Measurements from ENCODE around the gene RHOBTB1.
A peak's percentile ranks its signal among the peaks of the same experiment; 100 is the strongest.

Gene RHOBTB1

GRCh38 chr10:60934215-60935175 lies 9.5 kb downstream of the RHOBTB1 start:
- Histone ChIP-seq H3K36me3 (peaks cover 0 to 32% (median 14%) of the 10 kb centered on the region in 11 experiments; a peak in 10 of 22 replicates), H3K9me3 (replicated peaks in 1 of 11) (no peaks in the 10 kb centered on the region), H3K4me2 (no peak overlapping the region), H4K20me1 (no peaks in the 10 kb centered on the region), H3K9ac (no peak overlapping the region), H3K27me3 (no peaks in the 10 kb centered on the region), H3K27ac (no peak overlapping the region), H3K4me1 (peaks cover 0 to 4% (median 1%) of the 10 kb centered on the region in 10 experiments; a peak in 7 of 20 replicates), H3K4me3 (no peak overlapping the region)
- TF ChIP-seq Cebpa-rat (IDR thresholded peaks at IDR 0.05), result no peak

GRCh38 chr10:60932756-60933155 lies 11.2 kb downstream of the RHOBTB1 start:
- no peak overlapping the region for H3K27ac ChIP-seq
- H3K36me3 ChIP-seq, result peaks cover 0 to 29% (median 11%) of the 10 kb centered on the region in 11 experiments; a peak in 11 of 22 replicates
- H3K4me1 ChIP-seq, result no peaks in the 10 kb centered on the region
- H3K9me3 ChIP-seq (replicated peaks in 1 of 11), result peaks cover 8 to 16% (median 13%) of the 10 kb centered on the region in 11 experiments; a peak in 19 of 22 replicates
- H3K27me3 ChIP-seq, result no peaks in the 10 kb centered on the region
- TF ChIP-seq Cebpa-rat (IDR thresholded peaks at IDR 0.05), result no peak
- no peaks in the 10 kb centered on the region for H4K20me1 ChIP-seq
- no peak overlapping the region for H3K9ac ChIP-seq
- H3K4me3 ChIP-seq, result no peak overlapping the region
- H3K4me2 ChIP-seq, result no peak overlapping the region

- no peak for TF ChIP-seq Cebpa-rat (IDR thresholded peaks at IDR 0.05)
- Histone ChIP-seq H3K27ac (no peak overlapping the region), H3K27me3 (no peaks in the 10 kb centered on the region), H3K4me1 (no peaks in the 10 kb centered on the region), H3K4me2 (no peak overlapping the region), H3K4me3 (no peak overlapping the region), H3K9me3 (replicated peaks in 1 of 11) (peaks cover 13 to 35% (median 26%) of the 10 kb centered on the region in 11 experiments; a peak in 21 of 22 replicates), H4K20me1 (no peaks in the 10 kb centered on the region), H3K9ac (no peak overlapping the region), H3K36me3 (peaks cover 0 to 25% (median 11%) of the 10 kb centered on the region in 11 experiments; a peak in 12 of 22 replicates)
Measured at GRCh38 chr10:60930237-60930636, 13.7 kb downstream of the RHOBTB1 start.

GRCh38 chr10:60921633-60922032 lies 22.4 kb downstream of the RHOBTB1 start:
- no peak for TF ChIP-seq Cebpa-rat (IDR thresholded peaks at IDR 0.05)
- Histone ChIP-seq H3K9me3 (replicated peaks in 1 of 11) (peaks cover 19 to 30% (median 24%) of the 10 kb centered on the region in 11 experiments; a peak in 20 of 22 replicates), H3K27ac (no peak overlapping the region), H3K4me3 (no peak overlapping the region), H3K9ac (no peak overlapping the region), H3K4me2 (peak overlapping the region; percentile 20 to 72 (median 56); a peak in 21 of 22 replicates), H3K4me1 (peaks cover 4 to 18% (median 12%) of the 10 kb centered on the region in 10 experiments), H4K20me1 (no peaks in the 10 kb centered on the region), H3K36me3 (peaks cover 0 to 16% (median 5%) of the 10 kb centered on the region in 11 experiments; a peak in 7 of 22 replicates), H3K27me3 (no peaks in the 10 kb centered on the region)

- peaks cover 12 to 31% (median 26%) of the 10 kb centered on the region in 11 experiments; a peak in 20 of 22 replicates for H3K9me3 ChIP-seq (replicated peaks in 1 of 11)
- TF ChIP-seq Cebpa-rat (IDR thresholded peaks at IDR 0.05), result no peak
- no peak overlapping the region for H3K4me2 ChIP-seq
- H3K9ac ChIP-seq, result no peak overlapping the region
- no peaks in the 10 kb centered on the region for H3K27me3 ChIP-seq
- H4K20me1 ChIP-seq, result no peaks in the 10 kb centered on the region
- H3K27ac ChIP-seq, result no peak overlapping the region
- H3K4me1 ChIP-seq, result peaks cover 4 to 24% (median 12%) of the 10 kb centered on the region in 10 experiments
- peaks cover 0 to 20% (median 5%) of the 10 kb centered on the region in 11 experiments; a peak in 8 of 22 replicates for H3K36me3 ChIP-seq
- H3K4me3 ChIP-seq, result no peak overlapping the region
Measured at GRCh38 chr10:60920479-60920878, 23.5 kb downstream of the RHOBTB1 start.

- Histone ChIP-seq H3K9me3 (replicated peaks in 1 of 11) (peaks cover 11 to 27% (median 23%) of the 10 kb centered on the region in 11 experiments; a peak in 19 of 22 replicates), H3K36me3 (peaks cover 0 to 21% (median 5%) of the 10 kb centered on the region in 11 experiments; a peak in 7 of 22 replicates), H3K4me1 (peaks cover 4 to 24% (median 12%) of the 10 kb centered on the region in 10 experiments), H4K20me1 (no peaks in the 10 kb centered on the region), H3K9ac (no peak overlapping the region), H3K27me3 (no peaks in the 10 kb centered on the region), H3K4me3 (no peak overlapping the region), H3K27ac (no peak overlapping the region), H3K4me2 (no peak overlapping the region)
- TF ChIP-seq Cebpa-rat (IDR thresholded peaks at IDR 0.05), result no peak
Measured at GRCh38 chr10:60919551-60919950, 24.4 kb downstream of the RHOBTB1 start.

GRCh38 chr10:60917331-60918280 lies 26.4 kb downstream of the RHOBTB1 start:
- H3K4me1 ChIP-seq, result peaks cover 4 to 27% (median 14%) of the 10 kb centered on the region in 10 experiments
- no peaks in the 10 kb centered on the region for H3K27me3 ChIP-seq
- H3K9me3 ChIP-seq (replicated peaks in 1 of 11), result peaks cover 11 to 27% (median 23%) of the 10 kb centered on the region in 11 experiments; a peak in 19 of 22 replicates
- no peaks in the 10 kb centered on the region for H4K20me1 ChIP-seq
- H3K4me3 ChIP-seq, result no peak overlapping the region
- peaks cover 0 to 21% (median 5%) of the 10 kb centered on the region in 11 experiments; a peak in 7 of 22 replicates for H3K36me3 ChIP-seq
- H3K9ac ChIP-seq, result no peak overlapping the region
- TF ChIP-seq Cebpa-rat (IDR thresholded peaks at IDR 0.05), result no peak
- no peak overlapping the region for H3K27ac ChIP-seq
- no peak overlapping the region for H3K4me2 ChIP-seq

- H3K9ac ChIP-seq, result no peak overlapping the region
- no peak overlapping the region for H3K27ac ChIP-seq
- no peaks in the 10 kb centered on the region for H4K20me1 ChIP-seq
- H3K4me1 ChIP-seq, result peaks cover 5 to 27% (median 17%) of the 10 kb centered on the region in 10 experiments
- H3K27me3 ChIP-seq, result no peaks in the 10 kb centered on the region
- peaks cover 11 to 27% (median 21%) of the 10 kb centered on the region in 11 experiments; a peak in 19 of 22 replicates for H3K9me3 ChIP-seq (replicated peaks in 1 of 11)
- no peak overlapping the region for H3K4me3 ChIP-seq
- no peak for TF ChIP-seq Cebpa-rat (IDR thresholded peaks at IDR 0.05)
- peaks cover 0 to 21% (median 5%) of the 10 kb centered on the region in 11 experiments; a peak in 7 of 22 replicates for H3K36me3 ChIP-seq
- no peak overlapping the region for H3K4me2 ChIP-seq
Measured at GRCh38 chr10:60916025-60916424, 28.0 kb downstream of the RHOBTB1 start.
